OCI-LY1 (cell line): ENCODE measurements around the gene BCHE.

ENCODE experiments used
- CTCF ChIP-seq: fragments of 200-600 bp; sonication (generic), shearing (Covaris generic); IDR thresholded peaks from 2 replicates; pipeline ENCODE4 v1.5.1; 2017; ENCODE audit warnings: mild to moderate bottlenecking, antibody characterized with exemption, low read length, moderate library complexity, mixed read lengths
- EZH2 ChIP-seq: fragments of 200-600 bp; sonication (generic), shearing (Covaris generic); IDR thresholded peaks from 2 replicates; pipeline ENCODE4 v1.8.0; 2017; ENCODE audit warnings: borderline replicate concordance, mixed run types, mild to moderate bottlenecking, antibody characterized with exemption, low read length, moderate library complexity, mixed read lengths

- TF ChIP-seq CTCF: no peak
- no peak for TF ChIP-seq EZH2
These were observed 108.3 kb downstream of the BCHE start for GRCh38 chr3:165728924-165729323.
